ENCODE measurements around the gene ISM1.

The ISM1 gene

DNA sequence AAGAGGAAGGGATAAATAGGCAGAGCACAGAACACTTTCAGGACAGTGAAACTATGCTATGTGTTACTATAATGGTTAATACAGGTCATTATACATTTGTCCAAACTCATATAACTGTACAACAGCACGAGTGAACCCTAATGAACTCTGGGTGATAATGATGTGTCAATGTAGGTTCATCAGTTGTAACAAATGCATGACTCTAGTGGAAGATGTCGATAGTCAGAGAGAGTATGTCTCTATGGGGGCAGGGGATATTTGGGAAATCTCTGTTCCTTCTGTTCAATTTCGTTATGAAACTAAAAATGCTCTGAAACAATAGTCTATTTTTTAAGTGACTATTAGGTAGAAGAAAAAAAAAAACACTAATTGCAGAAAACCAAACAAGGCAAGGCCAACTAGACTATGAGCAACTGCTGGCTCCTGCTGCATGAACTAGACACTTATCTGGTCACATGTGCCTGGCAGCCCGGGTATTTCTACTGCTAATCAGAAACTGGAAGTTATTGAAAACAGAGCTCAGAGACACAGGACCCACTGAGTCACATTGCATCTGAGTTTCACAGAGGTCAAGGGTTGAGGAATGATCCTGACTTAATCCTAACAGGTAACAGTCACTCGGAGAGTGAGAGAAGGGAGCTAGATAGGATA is 97.9 kb downstream of the ISM1 start:
- DNase-seq: no peak

DNA sequence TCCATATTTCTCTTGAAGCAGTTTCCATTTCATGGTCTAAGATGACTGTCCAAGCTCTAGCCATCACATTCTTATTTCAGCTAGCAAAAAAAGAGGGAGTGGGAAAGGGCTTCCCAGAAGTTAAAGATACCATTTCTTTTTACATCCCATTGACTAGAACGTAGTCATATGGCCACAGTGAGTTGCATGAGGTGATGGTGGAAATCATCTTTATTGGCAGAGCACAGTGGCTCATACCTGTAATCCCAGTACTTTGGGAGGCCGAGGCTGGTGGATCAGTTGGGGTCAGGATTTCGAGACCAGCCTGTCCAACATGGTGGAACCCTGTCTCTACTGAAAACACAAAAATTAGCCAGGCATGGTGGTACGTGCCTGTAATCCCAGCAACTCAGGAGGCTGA is 99.6 kb downstream of the ISM1 start:
- DNase-seq: no peak

DNA sequence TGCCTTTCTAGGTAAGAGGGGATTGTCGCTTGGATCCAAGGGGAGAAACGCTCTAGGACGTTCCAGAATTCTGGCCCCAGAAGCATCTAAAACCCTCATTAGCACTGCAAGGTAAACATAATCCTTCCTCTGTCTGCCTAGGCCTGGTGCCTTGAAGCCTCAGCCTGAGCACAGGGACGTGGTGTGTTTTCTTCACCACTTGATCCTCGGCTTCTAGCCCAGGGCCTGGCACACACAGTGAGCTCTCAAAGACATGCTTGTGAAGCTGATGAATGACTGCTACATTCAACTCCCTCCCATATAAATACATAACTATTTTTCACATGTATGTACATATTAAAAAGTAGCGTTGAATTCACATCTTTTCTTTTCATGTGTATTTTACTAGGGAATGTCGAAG is 100.3 kb downstream of the ISM1 start:
- DNase-seq: no peak

DNA sequence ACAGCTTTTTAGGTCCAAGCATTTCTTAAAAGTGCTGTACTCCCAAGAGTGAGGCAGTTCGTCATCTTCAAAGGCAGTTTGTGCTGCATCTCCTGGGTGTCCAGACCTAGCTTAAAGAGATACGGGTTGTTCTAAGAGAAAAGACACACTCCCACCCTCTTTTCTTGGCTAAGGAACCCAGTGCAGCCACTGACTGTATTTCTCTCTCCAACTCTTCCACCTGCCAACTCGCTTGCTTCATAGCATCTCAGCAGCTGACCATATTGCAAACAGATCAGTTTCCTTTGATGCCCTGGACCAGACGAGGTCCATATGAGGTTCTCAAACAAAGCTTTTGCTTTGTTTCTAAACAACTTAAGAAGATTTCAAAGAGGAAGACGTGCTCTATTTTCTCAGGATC is 101.1 kb downstream of the ISM1 start:
- DNase-seq: no peak

DNA sequence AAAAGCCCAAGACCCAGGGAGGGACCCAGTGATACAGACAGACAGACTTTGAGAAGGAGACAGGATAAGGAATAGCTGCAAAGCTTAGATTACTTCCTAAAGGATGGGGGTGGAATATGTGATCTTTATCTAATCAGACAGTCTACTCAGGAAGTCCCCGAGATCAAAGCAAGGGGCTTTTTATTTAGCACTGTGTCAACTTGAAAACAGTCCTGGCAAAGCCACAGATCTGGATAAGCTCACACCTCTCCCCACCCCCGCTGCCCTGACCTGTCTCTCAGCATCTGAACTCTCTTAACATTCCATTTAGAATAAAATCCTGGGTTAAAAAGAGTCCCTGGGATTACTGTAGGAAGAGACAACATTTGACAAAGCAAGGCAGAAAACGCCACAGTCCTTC is 101.5 kb downstream of the ISM1 start:
- DNase-seq: no peak

DNA sequence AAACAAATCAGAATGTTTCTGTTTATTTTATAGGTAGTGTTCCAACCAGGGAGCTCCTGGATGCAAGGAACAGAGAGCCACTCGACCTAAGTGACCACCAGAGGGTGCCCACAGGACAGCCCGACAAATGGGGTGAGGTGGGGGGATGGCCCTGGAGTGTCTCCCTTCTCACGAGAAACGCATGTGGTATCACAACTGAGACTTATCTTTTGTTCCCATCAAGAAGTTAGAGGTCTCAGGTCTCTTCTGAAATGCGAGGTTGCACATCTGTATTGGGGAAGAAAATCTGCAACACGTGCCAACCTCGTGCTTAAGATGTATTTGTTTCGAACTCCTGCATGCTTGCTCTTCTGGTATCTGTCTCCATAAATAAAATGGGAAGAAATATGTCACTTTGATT is 104.0 kb downstream of the ISM1 start:
- no peak for DNase-seq

DNA sequence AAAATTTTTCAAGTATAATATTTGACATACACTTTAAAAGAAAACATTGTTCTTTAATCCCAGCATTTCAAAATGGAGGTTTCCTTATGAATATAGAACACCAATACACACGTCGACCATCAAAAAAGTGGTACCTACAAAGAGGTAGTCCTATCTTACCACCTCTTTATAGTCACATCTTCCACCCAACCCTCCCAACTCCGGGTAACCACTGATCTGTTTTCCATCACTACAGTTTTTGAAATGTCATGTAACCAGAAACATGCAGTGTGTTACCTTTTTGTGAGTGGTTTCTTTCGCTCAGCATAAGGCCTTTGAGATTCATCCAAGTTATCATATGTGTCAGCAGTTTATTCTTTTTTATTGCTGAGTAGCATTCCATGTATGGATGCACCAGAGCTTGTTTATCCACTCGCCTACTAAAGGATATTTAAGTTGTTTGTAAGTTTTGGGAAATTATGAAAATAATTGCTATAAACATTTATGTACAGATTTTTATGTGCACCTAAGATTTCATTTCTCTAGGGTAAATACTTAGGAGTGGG is 104.8 kb downstream of the ISM1 start:
- DNase-seq: no peak

DNA sequence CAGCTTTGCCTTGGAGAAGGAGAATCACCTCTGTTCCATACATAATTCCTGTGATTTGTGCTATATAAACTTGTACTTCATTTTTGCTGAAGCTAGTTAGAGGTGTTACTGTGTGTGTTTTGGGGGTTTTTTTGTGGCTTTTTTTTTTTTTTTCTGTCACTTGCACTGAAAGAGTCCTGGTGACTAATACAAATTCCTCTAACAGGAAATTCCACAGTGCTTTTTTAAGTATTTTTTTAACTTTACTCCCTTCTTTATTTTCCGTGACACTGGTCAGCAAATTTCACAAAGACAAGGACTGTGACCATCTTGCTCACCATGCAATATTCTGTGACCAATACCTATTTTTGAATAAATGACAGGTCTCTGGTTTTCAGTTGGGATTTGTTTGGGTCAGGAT is 110.5 kb downstream of the ISM1 start:
- no peak for DNase-seq

DNA sequence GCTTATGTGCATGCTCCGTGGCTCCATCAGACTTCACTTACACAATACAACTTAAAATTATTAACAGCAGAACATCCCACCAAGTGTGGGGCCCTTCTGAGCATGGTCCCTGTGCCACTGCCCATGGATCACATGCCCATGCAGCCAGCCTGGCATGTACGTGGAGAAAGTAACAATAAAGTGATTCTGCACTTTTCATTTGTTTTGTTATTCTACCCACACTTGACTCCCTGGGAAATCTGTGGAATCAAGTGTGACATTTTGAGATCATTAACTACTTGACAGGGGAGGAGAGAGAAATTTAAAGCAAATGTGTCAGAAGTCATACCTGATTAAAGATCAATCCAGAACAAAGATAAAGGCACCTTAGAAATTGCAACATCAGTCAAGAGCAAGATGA is 112.0 kb downstream of the ISM1 start:
- no peak for DNase-seq

DNA sequence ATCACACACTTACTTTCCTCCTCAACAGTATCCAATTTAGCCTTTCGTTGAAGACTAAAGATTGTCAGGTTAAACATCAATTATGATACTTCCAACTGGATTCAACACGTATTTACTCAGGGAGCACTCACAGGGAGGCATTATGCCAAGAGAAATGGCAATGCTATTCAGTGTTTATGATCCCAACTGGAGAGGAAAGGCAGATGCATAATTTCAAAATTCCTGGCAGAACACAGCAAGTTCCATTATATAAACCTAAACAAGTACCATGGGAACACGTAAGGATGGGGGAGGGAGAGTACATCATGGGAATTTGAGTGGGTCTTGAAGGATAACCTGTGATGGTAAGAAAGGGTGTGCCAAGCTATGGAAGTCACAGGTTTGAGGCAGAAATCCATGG is 112.7 kb downstream of the ISM1 start:
- no peak for DNase-seq

DNA sequence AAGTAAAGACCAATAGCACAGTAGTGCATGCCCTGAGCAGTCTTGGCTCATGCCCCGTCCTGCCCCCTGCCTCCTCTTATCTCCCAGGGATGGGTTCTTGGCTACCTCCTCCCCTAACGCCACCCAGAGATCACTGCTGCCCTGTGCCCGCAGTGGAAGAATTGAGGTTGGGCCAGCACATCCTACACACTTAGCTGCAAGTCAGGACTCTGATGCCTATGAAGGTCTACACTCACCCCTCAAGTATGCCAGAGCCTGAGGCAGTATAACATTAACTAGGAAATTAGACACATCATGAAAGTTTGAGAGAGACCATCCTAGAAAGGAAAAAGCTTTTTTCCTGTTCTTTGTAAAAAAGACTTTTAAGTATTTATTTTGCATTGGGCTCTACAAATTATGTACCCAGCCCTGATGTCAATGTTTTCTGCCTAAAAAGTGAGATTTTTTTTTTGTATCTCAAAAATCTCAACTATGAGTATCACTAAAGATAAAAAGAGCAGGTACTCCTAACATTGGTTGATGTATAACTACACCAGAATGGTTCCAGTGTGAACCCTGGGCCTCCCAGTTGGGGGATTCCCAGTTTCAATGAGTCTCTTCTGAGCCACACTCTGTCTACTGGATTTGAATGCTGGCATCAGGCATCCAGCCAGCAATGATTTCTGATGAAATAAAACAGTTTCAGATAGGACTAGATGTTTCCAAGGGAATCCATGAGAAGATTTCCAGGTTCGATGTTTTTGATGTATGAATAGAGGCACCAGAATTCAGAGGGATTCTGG is 115.4 kb downstream of the ISM1 start:
- DNase-seq: no peak

DNA sequence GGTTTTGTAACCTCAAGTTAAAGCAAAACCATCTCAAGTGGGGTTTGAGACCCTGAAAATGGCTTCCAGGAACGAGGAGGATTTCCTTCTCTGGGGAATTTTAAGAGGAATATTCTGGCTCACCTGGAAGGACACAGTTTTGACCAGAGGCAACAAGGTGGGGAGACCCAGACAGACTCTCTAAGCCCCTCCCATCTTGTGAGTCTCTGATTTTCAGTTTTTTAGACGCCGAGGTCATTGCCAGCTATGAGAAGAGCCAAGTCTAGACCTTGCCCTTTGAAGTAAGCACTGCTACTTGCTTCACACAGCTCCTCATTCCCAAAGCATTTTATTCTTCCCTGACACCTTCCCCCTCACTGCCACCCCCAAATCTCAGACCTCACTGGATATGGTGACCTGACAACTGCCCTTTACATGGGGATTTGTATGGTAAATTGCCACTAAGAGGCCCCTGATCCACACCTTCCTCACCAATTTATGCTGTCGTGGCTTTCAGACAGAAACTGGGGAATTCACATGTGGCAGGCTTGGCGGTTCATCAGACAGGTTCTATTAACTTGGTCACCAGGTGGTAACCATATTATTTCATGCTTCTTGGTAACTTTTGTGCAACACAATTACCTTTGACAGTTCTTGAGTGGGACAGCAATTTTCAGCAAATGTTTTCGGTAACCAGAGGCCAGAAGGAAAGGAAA is 116.2 kb downstream of the ISM1 start:
- DNase-seq: no peak

DNA sequence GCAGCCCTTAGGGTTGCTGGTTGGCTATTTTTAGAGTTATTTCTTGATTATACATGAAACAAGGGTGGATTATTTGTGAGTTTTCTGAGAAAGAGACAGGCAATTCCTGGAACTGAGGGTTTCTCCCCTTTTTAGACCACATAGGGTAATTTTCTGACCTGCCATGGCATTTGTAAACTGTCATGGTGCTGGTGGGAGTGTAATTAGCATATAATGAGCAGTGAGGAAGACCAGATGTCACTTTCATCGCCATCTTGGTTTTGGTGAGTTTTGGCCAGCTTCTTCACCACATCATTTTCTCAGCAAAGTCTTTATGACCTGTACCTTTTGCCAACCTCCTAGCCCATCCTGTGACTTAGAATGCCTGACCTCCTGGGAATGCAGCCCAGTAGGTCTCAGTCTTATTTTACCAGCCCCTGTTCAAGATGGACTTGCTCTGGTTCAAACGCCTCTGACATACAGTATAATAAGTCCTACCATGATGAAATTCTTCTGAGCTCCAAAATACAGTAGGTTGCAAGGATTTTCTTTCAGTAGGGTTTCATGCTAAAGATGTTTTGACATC is 117.1 kb downstream of the ISM1 start:
- no peak for DNase-seq

DNA sequence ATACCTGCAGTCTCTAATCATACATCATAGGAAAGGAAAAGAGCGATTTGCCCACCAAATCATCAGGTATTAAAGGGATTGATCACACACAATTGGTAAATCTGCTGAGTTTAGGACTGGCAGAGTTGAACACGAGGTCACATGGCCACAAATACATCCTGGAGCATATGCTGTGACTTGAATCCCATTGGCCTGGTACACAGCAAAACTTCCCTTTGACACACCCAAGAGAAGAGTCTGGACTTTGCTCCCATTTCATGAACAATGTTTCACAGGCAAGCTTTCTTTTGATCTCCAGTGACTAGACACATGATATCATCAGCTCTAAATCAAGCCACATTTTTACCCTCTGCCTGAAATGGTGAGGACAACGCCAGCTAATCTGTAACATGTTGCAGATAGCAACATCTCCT is 117.9 kb downstream of the ISM1 start:
- no peak for DNase-seq

DNA sequence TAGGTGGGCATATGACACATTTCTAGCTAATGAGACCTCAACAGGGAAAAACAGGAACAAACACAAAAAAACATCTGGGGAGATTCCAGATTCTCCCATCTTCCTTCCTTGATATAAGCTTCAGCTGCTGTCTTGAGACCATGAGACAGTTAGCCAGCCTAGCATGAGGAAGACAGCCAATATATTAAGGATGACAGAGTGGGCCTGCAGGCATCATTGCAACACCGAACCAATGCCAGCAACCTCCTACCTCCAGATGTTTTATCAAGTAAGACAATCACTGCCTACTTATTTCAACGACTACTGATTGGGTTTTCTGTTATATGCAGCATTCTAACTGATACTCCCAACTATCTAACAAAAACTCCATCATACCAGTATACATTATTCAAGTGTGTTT is 119.0 kb downstream of the ISM1 start:
- no peak for DNase-seq

DNA sequence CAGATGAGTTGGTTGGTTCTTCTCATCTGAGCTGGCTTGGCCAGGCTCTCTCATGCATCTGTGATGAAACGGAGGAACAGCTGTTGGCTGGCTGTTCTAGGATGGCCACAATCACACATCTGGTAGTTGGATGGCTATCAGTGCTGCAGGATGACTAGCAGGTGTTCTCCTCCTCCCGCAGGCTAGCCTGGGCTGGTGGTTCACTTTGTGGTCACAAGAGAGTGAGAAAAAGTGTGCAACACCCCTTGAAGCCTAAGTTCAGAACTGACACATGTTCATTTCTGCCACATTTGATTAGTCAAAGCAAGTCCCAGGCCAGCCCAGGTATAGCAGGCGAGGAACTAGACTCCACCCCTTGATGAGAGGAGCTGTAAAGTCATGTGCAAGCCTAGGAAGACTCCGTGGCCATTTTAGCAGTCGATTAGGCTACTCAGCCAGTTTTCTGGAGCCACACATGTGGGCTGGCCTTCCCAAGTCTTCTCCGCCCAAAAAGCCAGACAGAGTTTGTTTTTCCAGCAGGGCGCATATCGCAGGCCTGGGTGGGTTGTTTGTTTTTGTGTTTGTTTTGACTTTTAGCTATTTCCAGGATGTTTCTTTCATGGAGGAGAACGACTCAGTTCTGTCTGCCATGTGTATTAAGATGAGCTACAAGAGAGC is 120.8 kb downstream of the ISM1 start:
- DNase-seq: no peak

DNA sequence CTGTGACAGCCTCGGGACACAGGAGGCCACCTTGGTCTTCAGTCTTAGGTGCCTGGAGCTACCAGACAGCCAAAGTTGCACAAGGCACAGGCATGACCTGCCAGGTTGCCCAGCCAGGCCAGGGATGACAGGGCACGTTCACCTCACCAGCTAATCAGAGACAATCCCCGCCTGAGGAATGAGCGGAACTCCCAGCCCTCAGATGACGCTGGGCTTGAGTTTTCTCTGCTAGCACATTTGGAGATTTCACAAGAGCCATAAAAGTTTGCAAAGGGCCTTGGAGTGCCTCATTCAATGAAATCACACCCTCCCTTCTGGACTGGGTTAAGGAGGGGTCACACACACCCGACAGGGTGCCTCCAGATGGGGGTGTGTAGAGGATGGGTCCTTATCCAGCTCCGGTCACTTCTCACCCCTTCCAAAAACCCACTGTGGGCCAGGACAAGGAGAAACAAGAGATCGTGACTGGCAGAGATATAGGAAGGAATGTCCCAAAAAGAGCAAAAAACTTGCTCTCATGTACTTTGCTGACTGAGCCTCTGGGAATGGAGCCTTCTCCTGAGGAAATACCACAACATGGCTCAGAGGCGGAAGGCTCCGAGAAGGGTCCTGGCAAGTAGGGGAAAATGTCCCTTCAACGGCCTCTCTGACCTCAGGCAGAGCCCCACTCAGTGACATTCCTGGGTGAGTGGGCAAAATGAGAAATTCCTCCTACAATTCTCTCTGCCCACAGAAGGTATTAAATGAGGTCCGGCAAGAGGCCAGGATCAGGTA is 121.6 kb downstream of the ISM1 start:
- DNase-seq: no peak

DNA sequence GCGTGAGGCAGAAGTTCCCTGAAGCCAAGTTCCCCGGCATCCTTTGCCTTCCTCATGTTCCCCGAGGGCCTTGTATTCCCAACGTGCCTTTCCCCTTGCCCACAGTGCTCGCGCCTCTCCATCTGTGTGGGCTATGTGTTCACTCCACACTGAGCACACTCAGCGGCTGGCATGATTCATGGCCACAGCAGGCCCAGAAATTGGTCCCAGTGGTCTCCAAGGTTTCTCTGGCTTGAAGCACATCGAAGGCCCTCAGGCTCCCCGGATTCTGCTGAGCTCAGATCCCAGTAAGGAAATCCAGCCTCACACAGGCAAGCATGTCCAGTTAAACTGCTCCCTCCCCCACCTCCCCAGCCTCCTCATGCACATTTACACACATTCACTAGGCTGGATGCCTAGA is 123.6 kb downstream of the ISM1 start:
- no peak for DNase-seq

DNA sequence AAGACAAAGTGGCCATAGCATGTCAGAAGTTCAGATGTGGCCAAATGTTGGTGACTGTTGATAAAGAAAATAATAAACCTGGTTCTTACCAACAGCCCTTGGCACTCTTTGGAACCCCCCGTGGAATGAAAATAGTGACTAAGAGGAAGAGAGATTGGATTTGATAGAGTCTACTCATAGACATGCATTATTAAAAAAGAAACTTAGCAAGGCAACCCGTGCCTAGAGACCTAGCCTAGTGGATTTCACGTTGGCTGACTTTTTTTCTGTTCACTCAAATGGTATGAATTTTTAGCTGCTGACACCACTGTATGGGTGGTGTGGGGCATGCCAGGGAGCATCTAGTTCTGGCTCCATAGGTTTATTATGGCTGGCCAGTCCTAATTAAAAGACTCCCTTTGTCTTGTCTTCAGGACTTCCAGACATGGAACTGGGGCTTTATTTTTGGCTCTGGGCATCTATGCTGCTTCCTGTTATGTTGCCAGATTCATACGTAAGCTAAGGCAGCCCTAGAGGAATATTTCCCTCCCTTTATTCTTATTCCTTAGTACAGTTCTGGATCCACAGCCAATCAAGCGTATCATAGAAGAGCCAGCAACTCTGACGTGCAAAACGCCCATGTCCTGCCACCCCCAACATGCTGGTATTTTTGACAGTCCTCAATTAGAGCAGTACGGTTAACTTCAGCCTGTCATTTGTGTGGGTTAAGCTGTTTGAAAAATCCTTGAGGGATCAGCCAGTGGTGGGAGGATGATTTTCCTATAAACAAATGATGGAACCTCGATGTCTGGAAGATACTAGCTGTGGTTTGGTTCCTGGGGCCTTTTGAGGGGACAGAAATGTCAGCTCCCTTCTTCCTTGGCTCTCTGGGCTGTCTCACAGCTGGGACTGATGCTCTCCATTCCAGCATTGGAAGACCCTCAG is 127.5 kb downstream of the ISM1 start:
- no peak for DNase-seq

DNA sequence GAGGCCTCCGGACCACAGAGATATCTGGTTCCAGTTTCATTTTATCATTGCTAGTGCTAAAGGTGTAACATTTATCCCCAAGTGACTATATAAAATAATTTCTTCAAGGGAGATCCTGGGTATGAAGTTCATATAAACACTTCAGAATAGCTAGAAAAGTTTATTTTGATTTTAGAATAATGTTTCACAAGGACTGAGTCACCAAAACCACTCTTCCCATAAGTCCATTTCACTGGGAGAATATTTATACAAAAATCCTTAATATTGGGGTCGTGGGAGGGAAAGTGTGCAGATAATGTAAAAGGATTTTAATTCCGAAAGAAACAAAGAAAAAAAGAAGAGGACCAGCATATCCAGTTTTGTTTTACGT is 128.1 kb downstream of the ISM1 start:
- no peak for DNase-seq
